ENCODE data around the gene CAD.
"Not testable (repeated sequence)": the region's sequence is repeated elsewhere in the genome, so short reads cannot be mapped to it uniquely, and the experiment has no call there.

The CAD gene

GRCh38 chr2:27217173-27218121 lies at the start of gene CAD:
TSS of gene CAD (plus strand) at chr2:27217369. CDS start at chr2:27217552, 183 bp downstream.
- peak; percentile 79 for DNase-seq (ENCODE audit: low read depth)

GRCh38 chr2:27170581-27171337 lies 46.4 kb upstream of the CAD start:
- DNase-seq (ENCODE audit: low read depth), result no peak

GRCh38 chr2:27171351-27171848 lies 45.8 kb upstream of the CAD start:
- no peak for DNase-seq (ENCODE audit: low read depth)

GRCh38 chr2:27174638-27175037 lies 42.5 kb upstream of the CAD start:
- DNase-seq (ENCODE audit: low read depth), result no peak

GRCh38 chr2:27175330-27175729 lies 41.8 kb upstream of the CAD start:
- no peak for DNase-seq (ENCODE audit: low read depth)

- DNase-seq (ENCODE audit: low read depth), result not testable (repeated sequence)
These were observed 41.4 kb upstream of the CAD start for GRCh38 chr2:27175781-27176180.

GRCh38 chr2:27177441-27178351 lies 39.5 kb upstream of the CAD start:
- no peak for DNase-seq (ENCODE audit: low read depth)

- DNase-seq (ENCODE audit: low read depth), result no peak
These were observed 38.7 kb upstream of the CAD start for GRCh38 chr2:27178469-27178868.

- no peak for DNase-seq (ENCODE audit: low read depth)
These were observed 37.7 kb upstream of the CAD start for GRCh38 chr2:27179344-27180000.

- no peak for DNase-seq (ENCODE audit: low read depth)
These were observed 34.8 kb upstream of the CAD start for GRCh38 chr2:27182346-27182745.

- DNase-seq (ENCODE audit: low read depth), result no peak
These were observed 33.1 kb upstream of the CAD start for GRCh38 chr2:27184115-27184514.

GRCh38 chr2:27185331-27186026 lies 31.7 kb upstream of the CAD start:
- no peak for DNase-seq (ENCODE audit: low read depth)

- DNase-seq (ENCODE audit: low read depth), result no peak
These were observed 30.4 kb upstream of the CAD start for GRCh38 chr2:27186613-27187345.

GRCh38 chr2:27189989-27190388 lies 27.2 kb upstream of the CAD start:
- no peak for DNase-seq (ENCODE audit: low read depth)

- DNase-seq (ENCODE audit: low read depth), result no peak
These were observed 25.9 kb upstream of the CAD start for GRCh38 chr2:27191070-27191829.

GRCh38 chr2:27194538-27195354 lies 22.4 kb upstream of the CAD start:
- no peak for DNase-seq (ENCODE audit: low read depth)

GRCh38 chr2:27195799-27196198 lies 21.4 kb upstream of the CAD start:
- DNase-seq (ENCODE audit: low read depth), result not testable (repeated sequence)

- DNase-seq (ENCODE audit: low read depth), result not testable (repeated sequence)
These were observed 19.1 kb upstream of the CAD start for GRCh38 chr2:27198068-27198467.
